HUES48 (cell line): ENCODE measurements around the gene GBE1.

ENCODE experiments used
- H3K27ac ChIP-seq: one replicate; pipeline ENCODE4 v1.7.0; 2013; ENCODE audit warnings: low read depth, low read length, inconsistent platforms
- H3K27me3 ChIP-seq: 2 replicates; pipeline ENCODE4 v1.6.1; 2013; ENCODE audit warnings: mild to moderate bottlenecking, low read length; ENCODE audit not compliant: control insufficient read depth, insufficient read depth
- H3K36me3 ChIP-seq: 2 replicates; pipeline ENCODE4 v1.6.1; 2013; ENCODE audit warnings: low read length; ENCODE audit not compliant: control insufficient read depth, insufficient read depth
- H3K4me1 ChIP-seq: 2 replicates; pipeline ENCODE4 v1.6.1; 2013; ENCODE audit warnings: mild to moderate bottlenecking, low read length; ENCODE audit not compliant: control insufficient read depth, insufficient read depth
- H3K4me3 ChIP-seq: 2 replicates; pipeline ENCODE4 v1.5.1; 2013; ENCODE audit warnings: mild to moderate bottlenecking, low read depth, low read length
- H3K9ac ChIP-seq: 2 replicates; pipeline ENCODE4 v1.6.1; 2013; ENCODE audit warnings: mild to moderate bottlenecking, low read depth, low read length, moderate library complexity
- H3K9me3 ChIP-seq: 2 replicates; pipeline ENCODE4 v1.6.1; 2013; ENCODE audit warnings: low read length; ENCODE audit not compliant: control insufficient read depth, insufficient read depth

Gene GBE1

GRCh38 chr3:81760924-81761903 is at the start of gene GBE1:
TSS of gene GBE1 (minus strand) at chr3:81761645. CDS start at chr3:81761517, 128 bp downstream.
- peak within 1 kb of the TSS; percentile 89 for H3K9ac ChIP-seq
- H3K36me3 ChIP-seq, result no peaks in the 10 kb centered on the region
- H3K27me3 ChIP-seq, result no peaks in the 10 kb centered on the region
- H3K4me1 ChIP-seq, result 0 out of 2 replicates have a peak, but pooled peaks cover 4% of the 10 kb centered on the region
- no peaks in the 10 kb centered on the region for H3K9me3 ChIP-seq
- peak within 1 kb of the TSS; percentile 99 for H3K27ac ChIP-seq
- peak within 1 kb of the TSS; percentile 77 for H3K4me3 ChIP-seq

DNA sequence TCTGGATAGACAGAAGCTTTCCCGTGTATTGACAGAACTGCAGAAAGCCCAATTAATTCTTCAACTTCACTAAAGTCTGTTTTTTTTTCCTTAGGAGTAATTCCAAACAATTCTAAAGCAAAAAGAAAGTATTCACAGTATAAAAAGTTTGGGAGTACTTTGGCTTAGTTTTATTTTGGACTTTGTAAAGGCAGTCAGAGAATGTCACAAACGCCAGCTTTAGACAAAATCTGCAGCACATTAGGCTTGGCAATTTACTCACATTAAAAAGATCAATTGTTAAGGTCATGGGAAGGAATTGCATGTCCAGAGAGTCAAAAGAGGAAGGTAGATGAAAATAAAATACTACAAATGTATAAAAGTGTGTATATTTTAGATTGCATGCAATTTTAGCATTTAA is 47.5 kb upstream of the GBE1 start:
- H3K4me1 ChIP-seq, result no peaks in the 10 kb centered on the region
- H3K27me3 ChIP-seq, result no peaks in the 10 kb centered on the region
- H3K9ac ChIP-seq, result no peak overlapping the region
- H3K27ac ChIP-seq, result no peak overlapping the region
- H3K4me3 ChIP-seq, result no peak overlapping the region
- H3K36me3 ChIP-seq, result no peaks in the 10 kb centered on the region
- H3K9me3 ChIP-seq, result peaks cover 4% of the 10 kb centered on the region; the same call in 1 of the 2 replicates

DNA sequence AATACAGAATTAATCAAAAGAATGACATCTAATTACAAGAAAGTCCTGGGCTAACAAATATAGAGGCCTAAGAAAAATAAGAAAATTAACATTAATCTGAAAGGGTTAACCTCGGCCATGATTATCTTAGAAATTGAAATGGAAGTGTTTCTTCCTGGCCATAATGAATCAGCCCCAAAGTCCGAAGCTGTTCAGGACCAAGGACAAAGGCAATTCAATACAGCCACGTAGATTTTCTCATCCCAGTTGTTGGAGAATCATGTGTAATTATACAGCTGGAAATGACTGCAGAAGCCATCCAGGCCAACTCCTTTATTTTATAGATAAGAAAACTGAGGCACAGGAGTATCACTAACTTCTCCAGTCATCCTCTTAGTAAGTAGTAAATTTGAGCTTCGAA is 38.0 kb upstream of the GBE1 start:
- no peaks in the 10 kb centered on the region for H3K36me3 ChIP-seq
- H3K27me3 ChIP-seq, result no peaks in the 10 kb centered on the region

GRCh38 chr3:81793410-81793809 is 32.0 kb upstream of the GBE1 start:
- Histone ChIP-seq H3K4me3 (no peak overlapping the region), H3K27ac (no peak overlapping the region), H3K9me3 (no peaks in the 10 kb centered on the region), H3K36me3 (no peaks in the 10 kb centered on the region), H3K27me3 (no peaks in the 10 kb centered on the region), H3K4me1 (peaks cover 7% of the 10 kb centered on the region; the same call in 1 of the 2 replicates), H3K9ac (no peak overlapping the region)

More for the DNA sequence above, 38.0 kb upstream of the GBE1 start:
- Histone ChIP-seq H3K9ac (no peak overlapping the region), H3K4me3 (no peak overlapping the region), H3K4me1 (no peaks in the 10 kb centered on the region), H3K9me3 (no peaks in the 10 kb centered on the region), H3K27ac (no peak overlapping the region)

GRCh38 chr3:81790117-81790516 is 28.7 kb upstream of the GBE1 start:
- no peaks in the 10 kb centered on the region for H3K27me3 ChIP-seq
- no peak overlapping the region for H3K27ac ChIP-seq
- H3K9me3 ChIP-seq, result no peaks in the 10 kb centered on the region
- H3K9ac ChIP-seq, result no peak overlapping the region
- no peak overlapping the region for H3K4me3 ChIP-seq
- H3K4me1 ChIP-seq, result peaks cover 11% of the 10 kb centered on the region; the same call in 1 of the 2 replicates
- no peaks in the 10 kb centered on the region for H3K36me3 ChIP-seq

DNA sequence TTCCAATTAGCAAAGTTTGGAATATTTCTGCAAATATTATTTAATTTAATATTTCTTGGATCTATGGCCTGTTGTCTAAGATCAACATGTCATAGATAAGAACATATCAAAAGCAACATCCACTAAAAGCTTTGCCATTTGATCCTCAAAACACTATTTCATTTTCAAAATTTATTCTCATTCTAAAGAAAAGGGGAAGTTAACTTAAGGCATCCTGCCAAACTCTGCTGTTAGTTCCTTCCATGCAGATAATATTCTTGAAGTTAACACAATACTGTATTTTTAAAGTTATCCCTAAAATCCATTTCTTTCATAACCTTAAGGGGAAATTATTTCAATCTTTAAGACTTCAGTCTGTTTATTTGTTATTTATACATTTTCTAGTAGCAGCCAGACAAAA is 28.2 kb upstream of the GBE1 start:
- peaks cover 11% of the 10 kb centered on the region; the same call in 1 of the 2 replicates for H3K4me1 ChIP-seq
- H3K9me3 ChIP-seq, result no peaks in the 10 kb centered on the region
- H3K27me3 ChIP-seq, result no peaks in the 10 kb centered on the region
- H3K9ac ChIP-seq, result no peak overlapping the region
- H3K4me3 ChIP-seq, result no peak overlapping the region
- H3K27ac ChIP-seq, result no peak overlapping the region
- no peaks in the 10 kb centered on the region for H3K36me3 ChIP-seq

DNA sequence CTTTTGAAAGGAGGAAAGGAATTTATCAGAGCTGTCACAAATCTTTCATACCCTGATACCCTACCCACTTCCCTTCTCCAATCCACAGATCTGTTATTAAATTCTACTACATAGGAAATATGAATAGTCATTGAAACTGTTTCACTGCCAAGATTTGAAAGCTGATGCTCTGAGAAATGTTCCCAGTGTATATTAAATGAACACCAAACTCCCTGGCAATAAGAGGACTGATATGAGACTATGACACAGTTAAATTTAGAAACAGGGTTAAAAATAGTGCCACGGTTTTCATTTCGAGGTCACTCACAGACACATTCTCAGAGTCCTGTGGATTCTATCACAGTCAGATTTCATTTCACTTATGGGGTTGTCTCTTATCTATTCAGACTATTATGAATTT is 27.2 kb upstream of the GBE1 start:
- no peak overlapping the region for H3K4me3 ChIP-seq
- H3K27ac ChIP-seq, result no peak overlapping the region
- H3K4me1 ChIP-seq, result peaks cover 11% of the 10 kb centered on the region; the same call in 1 of the 2 replicates
- H3K9me3 ChIP-seq, result no peaks in the 10 kb centered on the region
- no peak overlapping the region for H3K9ac ChIP-seq
- H3K36me3 ChIP-seq, result no peaks in the 10 kb centered on the region
- no peaks in the 10 kb centered on the region for H3K27me3 ChIP-seq

DNA sequence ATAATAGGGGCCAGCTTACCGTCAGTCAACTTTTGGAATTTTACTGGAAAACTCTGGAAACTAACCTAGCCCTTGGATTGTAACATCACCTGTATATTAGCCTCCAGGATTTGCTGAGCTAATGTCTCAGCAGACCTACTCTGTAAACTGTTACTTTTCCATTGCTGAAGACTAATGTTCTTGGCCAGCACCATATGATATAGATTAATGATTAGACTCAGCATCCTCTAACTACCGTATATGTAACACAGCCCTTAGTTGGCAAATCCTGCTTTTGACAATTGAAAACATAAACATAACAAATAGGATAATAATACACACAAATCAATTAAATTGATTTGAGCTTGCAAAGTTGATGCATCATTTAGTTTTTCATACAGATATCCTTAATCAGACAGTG is 26.6 kb upstream of the GBE1 start:
- H3K27ac ChIP-seq, result no peak overlapping the region
- no peak overlapping the region for H3K9ac ChIP-seq
- peaks cover 11% of the 10 kb centered on the region; the same call in 1 of the 2 replicates for H3K4me1 ChIP-seq
- no peak overlapping the region for H3K4me3 ChIP-seq
- no peaks in the 10 kb centered on the region for H3K27me3 ChIP-seq
- H3K36me3 ChIP-seq, result no peaks in the 10 kb centered on the region
- no peaks in the 10 kb centered on the region for H3K9me3 ChIP-seq

GRCh38 chr3:81782585-81782984 is 21.1 kb upstream of the GBE1 start:
- Histone ChIP-seq H3K4me1 (no peaks in the 10 kb centered on the region), H3K27me3 (no peaks in the 10 kb centered on the region), H3K9me3 (no peaks in the 10 kb centered on the region; the same call in 1 of the 2 replicates), H3K27ac (no peak overlapping the region), H3K9ac (no peak overlapping the region), H3K36me3 (no peaks in the 10 kb centered on the region), H3K4me3 (no peak overlapping the region)

- H3K9me3 ChIP-seq, result no peaks in the 10 kb centered on the region; the same call in 1 of the 2 replicates
- no peak overlapping the region for H3K9ac ChIP-seq
- no peaks in the 10 kb centered on the region for H3K4me1 ChIP-seq
- no peak overlapping the region for H3K4me3 ChIP-seq
- no peaks in the 10 kb centered on the region for H3K36me3 ChIP-seq
- no peak overlapping the region for H3K27ac ChIP-seq
- no peaks in the 10 kb centered on the region for H3K27me3 ChIP-seq
Observed at GRCh38 chr3:81778678-81779182, 17.3 kb upstream of the GBE1 start.

DNA sequence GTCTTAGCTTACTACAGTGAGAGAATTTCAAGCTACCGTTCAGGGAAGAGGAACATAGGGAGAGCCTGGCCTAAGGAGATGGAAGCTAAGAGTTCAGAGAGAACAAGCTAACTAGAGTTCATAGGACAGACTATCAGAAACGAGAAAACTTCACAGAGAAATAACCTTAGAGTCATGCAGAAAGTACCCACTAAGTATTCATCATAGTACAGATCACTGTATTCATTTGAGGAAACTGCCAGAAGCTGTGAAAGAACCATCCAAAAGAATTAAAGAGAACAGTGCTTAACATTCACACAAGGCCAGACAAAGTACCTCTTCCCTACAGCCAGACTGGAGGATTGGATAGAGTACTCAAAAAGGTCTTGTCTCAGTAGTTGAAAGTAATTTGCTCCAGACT is 15.2 kb upstream of the GBE1 start:
- H3K27ac ChIP-seq, result no peak overlapping the region
- H3K36me3 ChIP-seq, result no peaks in the 10 kb centered on the region
- H3K4me1 ChIP-seq, result no peaks in the 10 kb centered on the region
- no peak overlapping the region for H3K4me3 ChIP-seq
- no peaks in the 10 kb centered on the region; the same call in 1 of the 2 replicates for H3K9me3 ChIP-seq
- H3K27me3 ChIP-seq, result no peaks in the 10 kb centered on the region
- H3K9ac ChIP-seq, result no peak overlapping the region
